ENCODE data around the gene P3R3URF. TPM values are rescaled to one million over a fixed set of nuclear protein-coding genes. Genes with fewer than 3 reads are reported as not detected.

Gene P3R3URF
- total RNA-seq, 2 donors from 2014 or later, result not detected

DNA sequence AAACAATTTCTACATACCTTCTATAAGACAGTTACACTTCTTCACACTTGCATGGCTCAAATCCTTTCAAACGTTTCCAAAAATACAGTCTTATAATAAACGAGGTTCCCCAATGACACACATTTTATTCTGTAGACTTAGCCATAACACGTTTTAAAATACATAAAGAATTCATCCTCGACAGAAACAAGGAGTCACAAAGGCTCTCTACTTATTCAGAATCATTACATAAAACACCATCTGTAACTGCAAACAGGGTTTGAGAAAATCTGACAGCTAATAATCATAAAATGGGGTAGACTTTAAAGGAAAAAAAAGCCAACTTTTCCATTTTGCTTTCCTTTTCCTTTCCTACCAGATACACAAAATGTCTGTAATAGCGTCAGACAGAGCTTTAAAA lies 45.7 kb downstream of the P3R3URF start:
- 0 to 11% methylated on average over 3 to 4 of the region's 5 CpGs for WGBS, 2 experiments (ENCODE audit: insufficient coverage in 1 of 2, insufficient read length in 1 of 2)
- no peak overlapping the region for H3K27ac ChIP-seq (ENCODE audit: low read depth, low read length)
- no peaks in the 10 kb centered on the region for H3K36me3 ChIP-seq (ENCODE audit: control insufficient read depth, insufficient read depth, low read length)
- TF ChIP-seq, protein P1, sequence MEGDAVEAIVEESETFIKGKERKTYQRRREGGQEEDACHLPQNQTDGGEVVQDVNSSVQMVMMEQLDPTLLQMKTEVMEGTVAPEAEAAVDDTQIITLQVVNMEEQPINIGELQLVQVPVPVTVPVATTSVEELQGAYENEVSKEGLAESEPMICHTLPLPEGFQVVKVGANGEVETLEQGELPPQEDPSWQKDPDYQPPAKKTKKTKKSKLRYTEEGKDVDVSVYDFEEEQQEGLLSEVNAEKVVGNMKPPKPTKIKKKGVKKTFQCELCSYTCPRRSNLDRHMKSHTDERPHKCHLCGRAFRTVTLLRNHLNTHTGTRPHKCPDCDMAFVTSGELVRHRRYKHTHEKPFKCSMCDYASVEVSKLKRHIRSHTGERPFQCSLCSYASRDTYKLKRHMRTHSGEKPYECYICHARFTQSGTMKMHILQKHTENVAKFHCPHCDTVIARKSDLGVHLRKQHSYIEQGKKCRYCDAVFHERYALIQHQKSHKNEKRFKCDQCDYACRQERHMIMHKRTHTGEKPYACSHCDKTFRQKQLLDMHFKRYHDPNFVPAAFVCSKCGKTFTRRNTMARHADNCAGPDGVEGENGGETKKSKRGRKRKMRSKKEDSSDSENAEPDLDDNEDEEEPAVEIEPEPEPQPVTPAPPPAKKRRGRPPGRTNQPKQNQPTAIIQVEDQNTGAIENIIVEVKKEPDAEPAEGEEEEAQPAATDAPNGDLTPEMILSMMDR (conservative IDR thresholded peaks at IDR 0.05), result no peak
- DNase-seq, result no peak
- Mint-ChIP-seq H3K27me3 (ENCODE audit: insufficient read depth) (peaks cover 9% of the 10 kb centered on the region), H3K4me1 (peaks cover 19% of the 10 kb centered on the region), H3K36me3 (ENCODE audit: low read depth) (no peaks in the 10 kb centered on the region), H3K4me3 (peak overlapping the region; percentile 93), H3K27ac (no peak overlapping the region), H3K9me3 (no peaks in the 10 kb centered on the region)
- H3K4me1 ChIP-seq (ENCODE audit: control insufficient read depth, insufficient read depth, low read length), result no peaks in the 10 kb centered on the region
- peak overlapping the region; percentile 61 for H3K9ac ChIP-seq (ENCODE audit: extremely low read depth, low read length, poor library complexity, severe bottlenecking)
- no peaks in the 10 kb centered on the region for H3K9me3 ChIP-seq (ENCODE audit: control insufficient read depth, low read length)
- no peaks in the 10 kb centered on the region for H3K27me3 ChIP-seq (ENCODE audit: control insufficient read depth, insufficient read depth, low read length, poor library complexity, severe bottlenecking)
- peak overlapping the region; percentile 96 for H3K4me3 ChIP-seq (ENCODE audit: low read length)

DNA sequence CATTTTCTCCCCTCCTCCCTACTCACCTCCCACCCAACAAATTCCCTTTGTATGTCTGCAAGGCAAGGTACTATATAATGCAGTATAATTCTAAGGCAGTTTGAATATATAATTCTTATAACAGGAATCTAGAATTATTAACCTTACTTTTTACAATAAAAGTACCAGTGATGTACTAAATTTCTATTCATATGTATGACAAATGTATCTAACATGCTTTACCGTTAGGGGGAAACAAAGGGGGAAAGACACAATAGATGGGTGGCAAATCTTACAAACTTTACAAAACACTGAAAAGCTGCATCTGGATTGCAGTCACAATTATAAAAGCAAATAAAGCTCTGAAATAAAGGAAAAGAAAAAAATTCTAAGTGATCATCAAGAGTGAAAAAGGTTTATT lies 46.2 kb downstream of the P3R3URF start:
- 43% methylated on average over 1 of the region's 1 CpG; no CpG with 5 or more reads in 1 of the 2 experiments for WGBS, 2 experiments (ENCODE audit: insufficient coverage in 1 of 2, insufficient read length in 1 of 2)
- H3K27me3 ChIP-seq (ENCODE audit: control insufficient read depth, insufficient read depth, low read length, poor library complexity, severe bottlenecking), result no peaks in the 10 kb centered on the region
- no peaks in the 10 kb centered on the region for H3K36me3 ChIP-seq (ENCODE audit: control insufficient read depth, insufficient read depth, low read length)
- peaks cover 19% of the 10 kb centered on the region for H3K4me1 Mint-ChIP-seq
- DNase-seq, result no peak
- H3K4me1 ChIP-seq (ENCODE audit: control insufficient read depth, insufficient read depth, low read length), result no peaks in the 10 kb centered on the region
- H3K4me3 ChIP-seq (ENCODE audit: low read length), result peak overlapping the region; percentile 96
- no peaks in the 10 kb centered on the region for H3K9me3 Mint-ChIP-seq
- peaks cover 9% of the 10 kb centered on the region for H3K27me3 Mint-ChIP-seq (ENCODE audit: insufficient read depth)
- no peak overlapping the region for H3K27ac Mint-ChIP-seq
- H3K27ac ChIP-seq (ENCODE audit: low read depth, low read length), result no peak overlapping the region
- H3K36me3 Mint-ChIP-seq (ENCODE audit: low read depth), result no peaks in the 10 kb centered on the region
- TF ChIP-seq, protein P1 (conservative IDR thresholded peaks at IDR 0.05), result no peak
- H3K4me3 Mint-ChIP-seq, result peak overlapping the region; percentile 93
- H3K9me3 ChIP-seq (ENCODE audit: control insufficient read depth, low read length), result no peaks in the 10 kb centered on the region
- peak overlapping the region; percentile 61 for H3K9ac ChIP-seq (ENCODE audit: extremely low read depth, low read length, poor library complexity, severe bottlenecking)

DNA sequence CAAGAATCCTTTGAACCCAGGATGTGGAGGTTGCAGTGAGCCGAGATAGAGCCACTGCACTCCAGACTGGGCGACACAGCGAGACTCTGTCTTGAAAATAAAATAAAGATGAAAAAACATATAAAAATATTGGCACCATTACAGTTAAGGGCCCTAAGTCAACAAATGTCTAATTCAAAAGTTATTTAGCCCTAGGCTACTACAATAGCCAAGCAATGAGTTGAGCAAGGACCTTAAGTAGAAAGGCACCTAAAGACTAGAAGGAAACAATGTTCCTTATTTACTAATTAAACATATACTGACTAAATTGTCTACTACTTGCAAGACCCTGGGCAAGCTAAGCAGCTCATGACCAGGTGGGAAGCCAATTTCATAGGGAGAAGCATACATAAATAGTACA lies 47.9 kb downstream of the P3R3URF start:
- no peaks in the 10 kb centered on the region for H3K4me1 ChIP-seq (ENCODE audit: control insufficient read depth, insufficient read depth, low read length)
- H3K9me3 ChIP-seq (ENCODE audit: control insufficient read depth, low read length), result no peaks in the 10 kb centered on the region
- no peak overlapping the region for H3K4me3 ChIP-seq (ENCODE audit: low read length)
- Mint-ChIP-seq H3K27me3 (ENCODE audit: insufficient read depth) (peaks cover 7% of the 10 kb centered on the region), H3K9me3 (no peaks in the 10 kb centered on the region), H3K36me3 (ENCODE audit: low read depth) (no peaks in the 10 kb centered on the region), H3K4me1 (peaks cover 9% of the 10 kb centered on the region), H3K27ac (no peak overlapping the region), H3K4me3 (no peak overlapping the region)
- H3K27ac ChIP-seq (ENCODE audit: low read depth, low read length), result no peak overlapping the region
- H3K9ac ChIP-seq (ENCODE audit: extremely low read depth, low read length, poor library complexity, severe bottlenecking), result no peak overlapping the region
- TF ChIP-seq, protein P1 (conservative IDR thresholded peaks at IDR 0.05), result no peak
- WGBS, 2 experiments (ENCODE audit: insufficient coverage in 1 of 2, insufficient read length in 1 of 2), result 97% methylated on average over 3 of the region's 3 CpGs; no CpG with 5 or more reads in 1 of the 2 experiments
- no peaks in the 10 kb centered on the region for H3K36me3 ChIP-seq (ENCODE audit: control insufficient read depth, insufficient read depth, low read length)
- DNase-seq, result no peak
- no peaks in the 10 kb centered on the region for H3K27me3 ChIP-seq (ENCODE audit: control insufficient read depth, insufficient read depth, low read length, poor library complexity, severe bottlenecking)

Other genes starting within 250 kb of the P3R3URF start
- 10 to 100 TPM; 18.4 to 19.0 TPM for gene PIK3R3, start 43.9 kb downstream of the P3R3URF start, total RNA-seq
- not detected for gene TSPAN1, start 1.4 kb downstream of the P3R3URF start, total RNA-seq
- gene POMGNT1, start 21.9 kb upstream of the P3R3URF start, total RNA-seq, result 100 to 1,000 TPM; 101 TPM
- gene LURAP1, start 26.8 kb upstream of the P3R3URF start, total RNA-seq, result 1 to 10 TPM; 3.5 to 6.0 TPM
- gene RAD54L, start 71.3 kb upstream of the P3R3URF start, total RNA-seq, result 10 to 100 TPM; 38.6 to 58.3 TPM
- 10 to 100 TPM; 74.2 to 88.9 TPM for gene LRRC41, start 127.1 kb upstream of the P3R3URF start, total RNA-seq
- 100 to 1,000 TPM; 375 to 400 TPM for gene UQCRH, start 127.2 kb upstream of the P3R3URF start, total RNA-seq
- gene NSUN4, start 164.3 kb upstream of the P3R3URF start, total RNA-seq, result 10 to 100 TPM; 16.3 to 19.0 TPM
- gene FAAH, start 217.8 kb upstream of the P3R3URF start, total RNA-seq, result 10 to 100 TPM; 27.1 to 56.6 TPM